Stimulated activated CD4-positive, alpha-beta T cell treated with anti-CD3 and anti-CD28 coated beads, Interleukin-4, amount 100 ng/mL, for 1 hour (primary cell): ENCODE measurements around the gene TEX13C.
"Not testable (repeated sequence)": the region's sequence is repeated elsewhere in the genome, so short reads cannot be mapped to it uniquely, and the experiment has no call there.

ENCODE experiments used
- DNase-seq: peaks from one replicate; pipeline ENCODE4 v3.0.0-alpha.2; 2020

Gene TEX13C

DNA sequence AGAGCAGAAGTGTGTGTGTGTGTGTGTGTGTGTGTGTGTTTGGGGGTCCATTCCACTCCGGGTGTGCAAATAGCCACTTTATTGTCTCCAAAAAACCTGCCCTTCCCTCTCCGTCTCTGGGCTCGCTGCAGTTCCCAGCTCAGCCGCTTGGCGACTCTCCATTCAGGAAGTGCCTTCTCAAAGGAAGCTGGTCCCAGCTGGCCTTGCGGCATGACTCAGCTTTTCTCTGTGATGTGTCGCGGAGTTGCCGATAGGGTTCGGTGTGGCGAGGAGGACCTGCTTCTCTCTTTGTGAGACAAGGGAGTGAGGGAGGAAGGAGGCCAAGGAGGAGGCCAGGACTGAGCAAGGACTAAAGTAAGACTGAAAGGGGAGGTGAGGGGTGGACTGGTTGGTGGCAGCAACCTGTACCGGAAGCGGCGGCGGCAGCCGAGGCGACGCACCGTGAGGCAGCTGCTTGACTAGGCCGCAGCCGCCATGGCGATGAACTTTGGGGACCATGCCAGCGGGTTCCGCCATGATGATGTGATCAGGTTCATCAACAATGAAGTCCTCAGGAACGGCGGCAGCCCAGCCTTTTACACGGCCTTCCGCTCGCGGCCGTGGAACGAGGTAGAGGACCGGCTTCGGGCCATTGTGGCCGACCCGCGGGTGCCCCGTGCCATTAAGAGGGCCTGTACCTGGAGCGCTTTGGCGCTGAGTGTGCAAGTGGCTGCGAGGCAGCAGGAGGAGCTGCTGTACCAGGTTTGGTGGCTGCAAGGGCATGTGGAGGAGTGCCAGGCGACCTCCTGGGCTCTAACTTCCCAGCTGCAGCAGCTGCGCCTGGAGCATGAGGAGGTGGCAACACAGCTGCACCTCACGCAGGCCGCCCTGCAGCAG, at the start of gene TEX13C:
TEX13C (plus strand) TSS at position 226 of the 876 bp plus-strand sequence; CDS start at position 475, 249 bp downstream.
- no peak for DNase-seq

DNA sequence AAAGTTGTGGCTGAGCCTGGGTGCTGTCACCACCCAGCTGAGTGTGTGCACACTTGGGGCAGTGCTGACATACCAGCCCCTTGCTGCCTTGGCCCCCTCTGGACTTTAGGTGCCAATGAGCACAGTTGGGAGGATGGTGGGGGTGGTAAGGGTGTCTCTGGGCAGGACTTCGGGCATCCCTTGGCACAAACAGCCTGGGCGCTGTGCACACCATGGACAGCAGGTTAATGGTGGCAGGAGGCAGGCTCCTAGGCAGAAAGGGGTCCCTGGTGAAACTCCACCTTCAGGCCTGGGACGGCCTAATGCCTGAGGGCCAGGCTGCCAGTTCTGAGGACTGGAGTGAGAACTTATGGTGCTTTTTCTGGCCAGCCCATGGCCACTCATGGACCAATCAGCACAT, 32.4 kb upstream of the TEX13C start:
- DNase-seq: no peak

GRCh38 chrX:125288343-125288742, 31.3 kb upstream of the TEX13C start:
- DNase-seq: no peak

- DNase-seq: no peak
Measured at GRCh38 chrX:125289209-125289608, 30.5 kb upstream of the TEX13C start.

GRCh38 chrX:125289920-125290319, 29.8 kb upstream of the TEX13C start:
- no peak for DNase-seq

GRCh38 chrX:125291124-125291523, 28.5 kb upstream of the TEX13C start:
- DNase-seq: no peak

DNA sequence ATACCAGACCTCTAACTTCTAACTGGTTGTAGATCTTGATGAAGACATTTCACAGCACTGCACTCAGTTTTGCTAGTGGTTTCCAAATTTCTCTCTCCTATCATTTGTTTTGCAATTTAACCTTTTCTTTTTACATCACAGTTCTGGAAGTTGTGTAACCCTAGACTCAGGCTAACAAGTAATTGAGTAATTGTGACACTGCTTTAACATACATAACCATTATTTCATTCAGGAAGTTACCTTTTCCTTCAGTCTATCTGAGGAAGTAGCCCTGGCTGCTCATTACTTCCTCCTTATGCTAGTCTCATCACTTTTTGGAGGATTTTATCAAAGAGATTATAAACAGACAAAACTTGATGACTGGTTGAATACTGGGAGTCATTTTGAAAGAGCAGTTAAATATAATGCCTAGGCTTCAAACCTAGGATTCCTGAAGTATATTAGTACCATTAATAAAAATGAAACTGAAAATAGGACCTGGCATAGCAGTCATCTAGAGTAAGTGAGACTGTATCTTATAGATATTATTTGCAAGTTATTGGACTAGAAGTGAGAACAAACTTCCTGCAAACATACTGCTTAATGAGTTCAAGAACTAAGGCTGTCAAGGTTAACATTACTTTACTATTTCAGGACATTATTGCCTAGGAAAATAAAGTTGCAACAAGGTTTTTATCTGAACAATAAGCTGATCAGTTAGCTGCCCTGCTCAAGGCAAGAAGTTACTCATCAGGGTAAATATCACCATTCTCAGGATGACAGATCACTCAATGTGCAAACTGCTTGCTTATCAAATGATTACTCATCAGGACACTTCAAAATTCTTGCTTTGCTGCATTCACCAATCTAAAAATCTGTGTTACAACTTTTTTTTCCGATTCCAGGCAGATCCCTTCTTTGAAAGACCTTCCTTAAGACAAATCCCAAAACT, 25.6 kb upstream of the TEX13C start:
- no peak for DNase-seq

GRCh38 chrX:125295337-125295736, 24.3 kb upstream of the TEX13C start:
- DNase-seq: no peak

DNA sequence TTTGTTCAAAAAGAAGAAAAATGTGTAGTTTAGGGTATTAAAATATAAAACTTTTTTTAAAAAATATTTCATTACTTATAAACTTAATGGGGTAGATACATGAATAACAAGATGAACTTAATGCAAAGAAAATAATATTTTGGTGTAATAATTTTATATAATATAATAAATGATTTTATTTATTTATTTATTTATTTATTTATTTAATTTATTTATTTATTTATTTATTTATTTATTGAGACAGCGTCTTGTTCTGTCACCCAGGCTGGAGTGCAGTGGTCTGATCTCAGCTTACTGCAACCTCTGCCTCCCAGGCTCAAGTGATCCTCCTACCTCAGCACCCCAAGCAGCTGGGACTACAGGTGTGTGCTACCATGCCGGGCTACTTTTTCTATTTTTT, 20.8 kb upstream of the TEX13C start:
- no peak for DNase-seq

DNA sequence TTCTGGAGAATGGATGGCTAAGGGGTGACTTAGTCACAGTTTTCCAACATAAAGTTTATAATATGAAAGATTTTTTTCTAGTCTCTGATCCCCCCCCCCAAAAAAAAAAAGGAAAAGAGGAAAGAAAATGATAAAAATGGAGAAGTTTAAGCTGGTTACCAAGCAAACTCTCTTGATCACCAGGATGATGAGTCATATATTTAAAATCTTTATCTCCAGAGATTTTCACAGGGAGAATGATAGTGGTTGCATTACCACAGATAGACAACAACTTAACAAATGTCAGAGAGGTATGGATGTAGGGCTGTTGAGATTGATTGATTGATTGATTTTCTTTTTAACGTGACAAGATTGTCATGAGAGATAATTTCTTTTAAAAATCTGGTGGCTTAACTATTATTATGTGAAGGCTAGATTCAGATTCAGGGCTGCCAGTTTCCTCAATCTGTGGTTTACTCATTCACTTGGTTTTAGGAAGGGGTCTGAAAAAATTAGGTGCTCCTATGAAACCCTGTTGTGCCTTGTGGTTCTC, 13.3 kb upstream of the TEX13C start:
- no peak for DNase-seq

GRCh38 chrX:125308653-125309052, 11.0 kb upstream of the TEX13C start:
- DNase-seq: no peak

DNA sequence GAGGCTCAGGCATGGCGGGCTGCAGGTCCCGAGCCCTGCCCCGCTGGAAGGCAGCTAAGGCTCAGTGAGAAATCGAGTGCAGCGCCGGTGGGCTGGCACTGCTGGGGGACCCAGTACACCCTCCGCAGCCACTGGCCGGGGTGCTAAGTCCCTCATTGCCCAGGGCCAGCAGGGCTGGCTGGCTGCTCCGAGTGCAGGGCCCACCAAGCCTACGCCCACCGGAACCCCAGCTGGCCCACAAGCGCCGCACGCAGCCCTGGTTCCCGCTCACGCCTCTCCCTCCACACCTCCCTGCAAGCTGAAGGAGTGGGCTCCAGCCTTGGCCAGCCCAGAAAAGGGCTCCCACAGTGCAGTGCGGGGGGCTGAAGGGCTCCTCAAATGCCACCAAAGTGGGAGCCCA, 505 bp upstream of the TEX13C start:
- not testable (repeated sequence) for DNase-seq

DNA sequence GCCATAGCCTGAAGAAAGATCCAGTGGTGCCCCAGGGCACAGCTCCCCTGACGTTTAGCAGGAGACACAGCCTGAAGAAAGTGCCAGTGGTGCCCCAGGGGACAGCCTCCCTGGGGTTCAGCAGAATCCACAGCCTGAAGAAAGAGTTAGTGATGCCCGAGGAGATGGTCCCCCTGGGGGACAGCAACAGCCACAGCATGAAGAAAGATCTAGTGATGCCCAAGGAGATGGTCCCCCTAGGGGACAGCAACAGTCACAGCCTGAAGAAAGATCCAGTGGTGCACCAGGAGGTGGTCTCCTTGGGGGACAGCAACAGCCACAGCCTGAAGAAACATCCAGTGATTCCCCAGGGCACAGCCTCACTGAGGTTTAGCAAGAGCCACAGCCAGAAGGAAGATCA, 2.8 kb downstream of the TEX13C start:
- no peak for DNase-seq

- DNase-seq: no peak
Measured at GRCh38 chrX:125326599-125326998, 6.9 kb downstream of the TEX13C start.

DNA sequence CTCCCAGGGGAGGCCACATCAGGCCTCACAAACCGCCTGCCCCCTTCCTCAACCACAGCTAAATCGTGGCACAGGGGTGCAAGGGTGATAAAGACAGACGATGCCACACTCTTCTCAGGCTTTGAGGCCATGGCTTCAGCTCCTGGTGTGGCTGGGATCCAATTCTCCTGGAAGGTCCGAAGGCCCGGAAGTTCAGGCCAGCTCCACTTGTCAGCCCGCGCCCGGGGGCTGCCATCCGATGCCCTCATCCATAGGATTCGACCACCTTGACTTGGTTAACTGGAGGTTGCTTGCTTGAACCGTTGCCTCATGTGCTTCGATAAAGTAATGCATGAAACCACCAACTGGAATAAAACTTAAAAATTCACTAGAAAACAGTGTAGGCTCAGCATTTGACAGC, 8.2 kb downstream of the TEX13C start:
- no peak for DNase-seq

DNA sequence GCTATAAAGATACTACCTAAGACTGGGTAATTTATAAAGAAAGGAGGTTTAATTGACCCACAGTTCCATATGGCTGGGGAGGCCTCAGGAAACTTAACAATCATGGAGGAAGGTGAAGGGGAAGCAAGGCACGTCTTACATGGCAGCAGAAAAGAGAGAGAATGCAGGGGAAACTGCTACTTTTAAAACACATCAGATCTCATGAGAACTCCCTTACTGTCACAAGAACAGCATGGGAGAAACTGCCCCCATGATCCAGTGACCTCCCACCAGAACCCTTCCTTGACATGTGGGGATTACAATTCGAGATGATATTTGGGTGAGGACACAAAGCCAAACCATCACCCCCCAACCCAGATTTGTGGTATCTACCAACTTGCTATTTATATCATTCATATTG, 13.9 kb downstream of the TEX13C start:
- no peak for DNase-seq

DNA sequence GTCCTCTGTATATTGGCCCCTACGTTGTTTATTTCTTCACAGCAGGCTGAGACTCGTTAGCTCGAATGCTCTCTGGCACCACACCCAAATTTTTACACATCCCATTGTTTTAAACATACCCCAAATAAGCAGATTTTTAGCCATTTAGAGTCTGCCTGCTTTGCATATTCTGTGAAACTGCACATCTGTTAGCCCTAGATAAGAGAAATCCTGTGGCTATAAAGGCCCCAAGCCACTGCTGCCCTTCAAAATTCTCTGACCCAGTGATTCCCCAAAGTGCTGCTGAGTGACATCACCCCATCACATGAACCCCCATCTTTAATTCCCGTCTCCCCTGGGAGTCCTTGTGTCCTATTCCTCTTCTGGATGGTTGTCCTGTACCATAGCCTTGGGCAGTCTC, 20.8 kb downstream of the TEX13C start:
- DNase-seq: no peak

DNA sequence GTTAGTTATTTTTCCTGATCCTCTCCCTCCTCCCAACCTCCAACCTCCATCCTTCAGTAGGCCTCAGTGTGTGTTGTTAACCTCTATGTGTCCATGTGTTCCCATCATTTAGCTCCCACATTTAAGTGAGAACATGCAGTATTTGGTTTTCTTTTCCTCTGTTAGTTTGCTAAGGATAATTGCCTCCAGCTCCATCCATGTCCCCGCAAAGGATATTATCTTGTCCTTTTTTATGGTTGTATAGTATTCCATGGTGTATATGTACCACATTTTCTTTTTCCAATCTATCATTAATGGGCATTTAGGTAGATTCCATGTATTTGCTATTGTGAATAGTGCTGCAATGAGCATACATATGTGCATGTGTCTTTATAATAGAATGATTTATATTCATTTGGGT, 54.5 kb downstream of the TEX13C start:
- DNase-seq: no peak
